ENCODE data around the gene ZNF19. TPM values are rescaled to one million over a fixed set of nuclear protein-coding genes. Genes with fewer than 3 reads are reported as not detected.

ZNF19 gene
- total RNA-seq, 6 experiments from 2014 or later, result 2.5 to 3.7 (median 2.6) TPM

GRCh38 chr16:71449020-71449419, 40.1 kb downstream of the ZNF19 start:
- intact Hi-C loops (cut with DNase I), result no loop called here
- H3K4me1 ChIP-seq, result no peaks in the 10 kb centered on the region
- H3K27me3 ChIP-seq, result no peaks in the 10 kb centered on the region
- peaks cover 0 to 34% (median 15%) of the 10 kb centered on the region in 4 donors for H3K36me3 ChIP-seq
- DNase-seq (no peak), ATAC-seq (no peak)
- H3K27ac ChIP-seq, result no peak overlapping the region
- H3K4me3 ChIP-seq, result no peak overlapping the region
- TF ChIP-seq POLR2A (IDR thresholded peaks at IDR 0.05) (no peak), CTCF (IDR thresholded peaks at IDR 0.05) (no peak)
- WGBS (ENCODE audit: insufficient coverage, low coverage, low lambda C conversion rate, missing lambda C conversion rate), result 92% methylated on average over 3 of the region's 3 CpGs
- H3K9me3 ChIP-seq, result peaks cover 0 to 42% (median 20%) of the 10 kb centered on the region in 4 donors

- Histone ChIP-seq H3K4me3 (no peak overlapping the region), H3K27me3 (no peaks in the 10 kb centered on the region), H3K36me3 (peaks cover 0 to 32% (median 13%) of the 10 kb centered on the region in 4 donors), H3K27ac (no peak overlapping the region), H3K4me1 (no peaks in the 10 kb centered on the region), H3K9me3 (peaks cover 0 to 42% (median 20%) of the 10 kb centered on the region in 4 donors)
- intact Hi-C loops (cut with DNase I), result no loop called here
- no peak for DNase-seq
- 91% methylated on average over 7 of the region's 7 CpGs for WGBS (ENCODE audit: insufficient coverage, low coverage, low lambda C conversion rate, missing lambda C conversion rate)
- TF ChIP-seq CTCF (IDR thresholded peaks at IDR 0.05) (no peak), POLR2A (IDR thresholded peaks at IDR 0.05) (no peak)
- ATAC-seq, result no peak
Measured at GRCh38 chr16:71448274-71448866, 40.8 kb downstream of the ZNF19 start.

- ATAC-seq (no peak), DNase-seq (no peak)
- no peaks in the 10 kb centered on the region for H3K4me1 ChIP-seq
- intact Hi-C loops (cut with DNase I), result no loop called here
- H3K27me3 ChIP-seq, result no peaks in the 10 kb centered on the region
- peaks cover 0 to 2% (median 0%) of the 10 kb centered on the region in 4 donors for H3K36me3 ChIP-seq
- 100% methylated on average over 1 of the region's 6 CpGs for WGBS (ENCODE audit: insufficient coverage, low coverage, low lambda C conversion rate, missing lambda C conversion rate)
- H3K27ac ChIP-seq, result no peak overlapping the region
- H3K9me3 ChIP-seq, result peaks cover 0 to 26% (median 10%) of the 10 kb centered on the region in 4 donors
- no peak for TF ChIP-seq CTCF (IDR thresholded peaks at IDR 0.05)
- TF ChIP-seq POLR2A (IDR thresholded peaks at IDR 0.05), result no peak
- no peak overlapping the region for H3K4me3 ChIP-seq
Measured at GRCh38 chr16:71443714-71444113, 45.4 kb downstream of the ZNF19 start.

- H3K4me1 ChIP-seq, result no peaks in the 10 kb centered on the region
- intact Hi-C loops (cut with DNase I), result no loop called here
- H3K27ac ChIP-seq, result no peak within 1 kb of the TSS
- H3K36me3 ChIP-seq, result no peaks in the 10 kb centered on the region
- H3K4me3 ChIP-seq, result no peak within 1 kb of the TSS
- no peak for DNase-seq
- no peaks in the 10 kb centered on the region for H3K27me3 ChIP-seq
- peak in 1 of 4 donors; percentile 8 for ATAC-seq
- 70% methylated on average over 2 of the region's 13 CpGs for WGBS (ENCODE audit: insufficient coverage, low coverage, low lambda C conversion rate, missing lambda C conversion rate)
- TF ChIP-seq CTCF (IDR thresholded peaks at IDR 0.05), result no peak
- TF ChIP-seq POLR2A (IDR thresholded peaks at IDR 0.05), result no peak
- H3K9me3 ChIP-seq, result peaks cover 0 to 9% (median 2%) of the 10 kb centered on the region in 4 donors
Measured at GRCh38 chr16:71442051-71442440, 47.1 kb downstream of the ZNF19 start, which contains the start of gene TLE7. Gene TLE7 (minus strand): TSS chr16:71442054. CDS start chr16:71433324, 8,730 bp downstream.

All from right lobe of liver (tissue), 6 donors.